NB4 (cell line): ENCODE data around the gene RILP.

ENCODE experiments used
- DNase-seq: peaks from one replicate; pipeline ENCODE4 v3.0.0; 2010; ENCODE audit warnings: low read depth
- H3K4me3 ChIP-seq: one replicate; pipeline ENCODE4 v1.5.1; 2011; ENCODE audit warnings: mild to moderate bottlenecking, low read depth, low read length, moderate library complexity
- MYC ChIP-seq: IDR thresholded peaks from 2 replicates; pipeline ENCODE4 v1.6.1; 2011; ENCODE audit warnings: low read depth, low read length
- POLR2A ChIP-seq: IDR thresholded peaks from 2 replicates; pipeline ENCODE4 v1.6.1; 2011; ENCODE audit warnings: mild to moderate bottlenecking; ENCODE audit not compliant: insufficient read length; ENCODE audit errors: extremely low read depth
- TF ChIP-seq, protein P1 (sequence below): IDR thresholded peaks from 2 replicates; pipeline ENCODE4 v1.6.1; 2011; ENCODE audit warnings: low read depth, low read length
- TF ChIP-seq, protein P2 (sequence below): IDR thresholded peaks from one replicate; pipeline ENCODE4 v1.5.1; 2012; ENCODE audit warnings: low read depth, low read length

Gene RILP

DNA sequence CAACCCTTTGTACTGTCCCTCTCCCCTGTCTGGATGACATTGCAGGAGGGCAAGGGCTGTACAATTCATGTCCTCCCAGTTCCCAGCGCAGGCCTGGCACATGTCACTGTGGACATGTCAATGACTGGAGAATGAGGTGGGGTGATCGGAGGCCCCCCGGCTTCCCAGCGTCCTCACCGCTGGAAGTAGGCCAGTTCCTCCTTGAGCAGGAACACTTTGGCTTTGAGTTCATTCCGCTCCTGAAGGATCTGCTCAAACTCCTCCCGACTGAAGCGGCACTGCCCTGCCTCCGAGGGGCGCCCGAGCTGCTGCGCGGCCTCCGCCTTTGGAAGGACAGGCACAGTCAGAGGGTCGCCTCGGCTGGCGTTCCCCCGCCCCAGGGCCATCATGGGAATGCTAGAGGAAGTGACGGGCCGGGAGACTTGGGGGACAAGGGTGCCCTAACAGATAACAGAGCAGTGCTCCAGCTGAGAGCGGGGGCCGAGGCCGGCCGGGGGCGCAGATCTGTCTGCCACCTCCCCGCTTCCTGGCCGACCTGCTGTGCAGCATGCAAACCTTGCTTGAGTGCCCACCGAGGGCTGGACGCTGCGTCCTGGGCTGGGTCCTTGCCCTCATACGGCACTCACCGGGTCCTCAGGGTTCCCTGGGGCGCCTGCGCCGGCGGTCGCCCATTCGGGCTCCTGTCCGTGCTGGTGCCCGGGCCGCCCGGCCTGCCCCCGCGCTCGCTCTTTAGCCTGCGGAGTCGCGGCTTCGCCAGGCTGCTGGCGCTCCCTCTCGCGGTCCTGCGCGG is 1.3 kb downstream of the RILP start:
- no peak for DNase-seq
- no peak for TF ChIP-seq POLR2A
- TF ChIP-seq, protein P1, sequence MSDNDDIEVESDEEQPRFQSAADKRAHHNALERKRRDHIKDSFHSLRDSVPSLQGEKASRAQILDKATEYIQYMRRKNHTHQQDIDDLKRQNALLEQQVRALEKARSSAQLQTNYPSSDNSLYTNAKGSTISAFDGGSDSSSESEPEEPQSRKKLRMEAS: no peak
- no peak for TF ChIP-seq MYC
- TF ChIP-seq, protein P2, sequence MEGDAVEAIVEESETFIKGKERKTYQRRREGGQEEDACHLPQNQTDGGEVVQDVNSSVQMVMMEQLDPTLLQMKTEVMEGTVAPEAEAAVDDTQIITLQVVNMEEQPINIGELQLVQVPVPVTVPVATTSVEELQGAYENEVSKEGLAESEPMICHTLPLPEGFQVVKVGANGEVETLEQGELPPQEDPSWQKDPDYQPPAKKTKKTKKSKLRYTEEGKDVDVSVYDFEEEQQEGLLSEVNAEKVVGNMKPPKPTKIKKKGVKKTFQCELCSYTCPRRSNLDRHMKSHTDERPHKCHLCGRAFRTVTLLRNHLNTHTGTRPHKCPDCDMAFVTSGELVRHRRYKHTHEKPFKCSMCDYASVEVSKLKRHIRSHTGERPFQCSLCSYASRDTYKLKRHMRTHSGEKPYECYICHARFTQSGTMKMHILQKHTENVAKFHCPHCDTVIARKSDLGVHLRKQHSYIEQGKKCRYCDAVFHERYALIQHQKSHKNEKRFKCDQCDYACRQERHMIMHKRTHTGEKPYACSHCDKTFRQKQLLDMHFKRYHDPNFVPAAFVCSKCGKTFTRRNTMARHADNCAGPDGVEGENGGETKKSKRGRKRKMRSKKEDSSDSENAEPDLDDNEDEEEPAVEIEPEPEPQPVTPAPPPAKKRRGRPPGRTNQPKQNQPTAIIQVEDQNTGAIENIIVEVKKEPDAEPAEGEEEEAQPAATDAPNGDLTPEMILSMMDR: no peak
- no peak overlapping the region for H3K4me3 ChIP-seq

- DNase-seq: no peak
- no peak overlapping the region for H3K4me3 ChIP-seq
Measured at GRCh38 chr17:1647802-1648171, 1.9 kb downstream of the RILP start.

GRCh38 chr17:1646199-1646875 is 3.3 kb downstream of the RILP start:
- TF ChIP-seq MYC (no peak), POLR2A (no peak)
- TF ChIP-seq, protein P1: no peak
- TF ChIP-seq, protein P2: no peak
- H3K4me3 ChIP-seq: no peak overlapping the region
- DNase-seq: no peak

More at GRCh38 chr17:1647802-1648171, 1.9 kb downstream of the RILP start:
- TF ChIP-seq POLR2A (no peak), MYC (no peak)
- TF ChIP-seq, protein P1: no peak
- TF ChIP-seq, protein P2: no peak

GRCh38 chr17:1645207-1646171 is 4.2 kb downstream of the RILP start, which contains the start of gene SCARF1:
TSS of gene SCARF1 (minus strand) at chr17:1645732. CDS start at chr17:1645697, 35 bp downstream.
- DNase-seq: no peak

GRCh38 chr17:1644493-1645206 is 5.0 kb downstream of the RILP start:
- H3K4me3 ChIP-seq: no peak overlapping the region
- DNase-seq: peak; percentile 44
- TF ChIP-seq POLR2A: no peak

More at GRCh38 chr17:1645207-1646171, 4.2 kb downstream of the RILP start, which contains the start of gene SCARF1:
- TF ChIP-seq MYC: no peak
- TF ChIP-seq, protein P2: no peak
- no peak within 1 kb of the TSS for H3K4me3 ChIP-seq

GRCh38 chr17:1643999-1644492 is 5.6 kb downstream of the RILP start:
- DNase-seq: no peak
- no peak overlapping the region for H3K4me3 ChIP-seq
- TF ChIP-seq POLR2A: no peak
- TF ChIP-seq, protein P1: no peak
- TF ChIP-seq, protein P2: no peak
- TF ChIP-seq MYC: no peak
